ENCODE data around the gene NR3C1.

NR3C1 gene

DNA sequence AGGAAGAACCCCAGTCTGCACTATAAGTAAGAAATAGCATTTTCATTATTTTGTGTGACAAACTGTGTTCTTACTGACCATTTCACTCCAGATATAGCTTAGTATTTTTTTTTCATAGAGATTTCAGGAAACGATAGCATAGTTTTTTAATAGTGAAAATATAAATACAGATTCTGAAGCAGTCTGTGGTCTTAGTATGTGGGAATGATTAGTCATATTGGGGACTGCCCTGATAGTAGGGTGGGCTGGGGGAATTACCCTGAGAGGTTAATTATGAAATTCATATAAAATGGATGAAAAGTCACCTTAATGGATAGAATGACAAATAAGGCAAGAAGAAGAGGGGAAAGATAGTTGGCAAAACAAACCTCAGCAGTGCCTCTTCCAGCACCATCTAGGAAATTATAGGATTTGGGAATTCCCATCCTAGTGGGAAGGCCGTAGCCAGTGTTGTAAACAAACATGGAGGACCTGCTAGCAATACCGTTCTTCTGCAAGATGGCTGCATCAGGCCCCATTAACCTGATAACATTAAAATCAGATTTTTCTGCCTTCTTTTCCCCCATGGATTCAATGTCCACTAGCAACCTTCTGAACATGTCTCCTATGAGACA, 23.7 kb upstream of the NR3C1 start:
- ATAC-seq = no peak
- TF ChIP-seq RARB (CRISPR knock-in tag; IDR thresholded peaks at IDR 0.05) (no peak), ISL1 (CRISPR knock-in tag; IDR thresholded peaks at IDR 0.05) (no peak), ZFP30 (CRISPR knock-in tag; IDR thresholded peaks at IDR 0.05) (no peak), ESRRG (CRISPR knock-in tag; IDR thresholded peaks at IDR 0.05) (no peak), SNAI2 (CRISPR knock-in tag; IDR thresholded peaks at IDR 0.05) (no peak), ZNF8 (CRISPR knock-in tag; IDR thresholded peaks at IDR 0.05) (no peak), PPARA (CRISPR knock-in tag; IDR thresholded peaks at IDR 0.05; ENCODE audit: borderline replicate concordance) (no peak)
- TF ChIP-seq, protein P1, sequence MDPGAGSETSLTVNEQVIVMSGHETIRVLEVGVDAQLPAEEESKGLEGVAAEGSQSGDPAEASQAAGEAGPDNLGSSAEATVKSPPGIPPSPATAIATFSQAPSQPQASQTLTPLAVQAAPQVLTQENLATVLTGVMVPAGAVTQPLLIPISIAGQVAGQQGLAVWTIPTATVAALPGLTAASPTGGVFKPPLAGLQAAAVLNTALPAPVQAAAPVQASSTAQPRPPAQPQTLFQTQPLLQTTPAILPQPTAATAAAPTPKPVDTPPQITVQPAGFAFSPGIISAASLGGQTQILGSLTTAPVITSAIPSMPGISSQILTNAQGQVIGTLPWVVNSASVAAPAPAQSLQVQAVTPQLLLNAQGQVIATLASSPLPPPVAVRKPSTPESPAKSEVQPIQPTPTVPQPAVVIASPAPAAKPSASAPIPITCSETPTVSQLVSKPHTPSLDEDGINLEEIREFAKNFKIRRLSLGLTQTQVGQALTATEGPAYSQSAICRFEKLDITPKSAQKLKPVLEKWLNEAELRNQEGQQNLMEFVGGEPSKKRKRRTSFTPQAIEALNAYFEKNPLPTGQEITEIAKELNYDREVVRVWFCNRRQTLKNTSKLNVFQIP (CRISPR knock-in tag; IDR thresholded peaks at IDR 0.05; ENCODE audit: borderline replicate concordance, low read depth) = no peak
- TF ChIP-seq, protein P2, sequence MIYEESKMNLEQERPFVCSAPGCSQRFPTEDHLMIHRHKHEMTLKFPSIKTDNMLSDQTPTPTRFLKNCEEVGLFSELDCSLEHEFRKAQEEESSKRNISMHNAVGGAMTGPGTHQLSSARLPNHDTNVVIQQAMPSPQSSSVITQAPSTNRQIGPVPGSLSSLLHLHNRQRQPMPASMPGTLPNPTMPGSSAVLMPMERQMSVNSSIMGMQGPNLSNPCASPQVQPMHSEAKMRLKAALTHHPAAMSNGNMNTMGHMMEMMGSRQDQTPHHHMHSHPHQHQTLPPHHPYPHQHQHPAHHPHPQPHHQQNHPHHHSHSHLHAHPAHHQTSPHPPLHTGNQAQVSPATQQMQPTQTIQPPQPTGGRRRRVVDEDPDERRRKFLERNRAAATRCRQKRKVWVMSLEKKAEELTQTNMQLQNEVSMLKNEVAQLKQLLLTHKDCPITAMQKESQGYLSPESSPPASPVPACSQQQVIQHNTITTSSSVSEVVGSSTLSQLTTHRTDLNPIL (CRISPR knock-in tag; IDR thresholded peaks at IDR 0.05; ENCODE audit: low read depth) = no peak

DNA sequence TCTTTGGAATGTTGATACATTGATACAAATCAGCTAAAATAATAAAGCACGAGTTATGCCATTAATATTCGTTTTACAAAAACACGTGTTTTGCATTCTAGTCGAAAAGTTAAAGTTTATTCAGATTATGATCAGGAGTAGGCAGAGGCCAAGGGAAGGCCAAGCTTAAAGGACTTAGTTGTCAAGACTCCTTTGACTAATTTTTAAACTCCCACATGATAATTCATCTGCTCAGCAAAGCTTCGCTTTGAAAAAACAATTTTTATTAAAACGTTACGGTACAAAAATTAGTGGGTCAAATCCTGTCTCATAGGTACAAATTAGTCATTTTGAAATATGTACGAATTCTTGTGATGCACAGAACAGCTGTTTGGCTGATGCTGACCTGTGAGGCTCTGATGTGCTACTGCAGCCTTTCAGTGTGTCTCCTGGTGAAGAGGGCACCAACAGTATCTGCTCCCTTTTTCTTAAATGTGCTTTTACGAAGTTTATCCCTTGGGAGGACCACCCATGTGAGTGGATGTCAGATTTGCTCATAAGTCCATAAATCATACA, 23.0 kb upstream of the NR3C1 start:
- TF ChIP-seq TCF4 (CRISPR knock-in tag; IDR thresholded peaks at IDR 0.05; ENCODE audit: borderline replicate concordance) (no peak), ZNF70 (CRISPR knock-in tag; IDR thresholded peaks at IDR 0.05) (no peak), TOX (CRISPR knock-in tag; IDR thresholded peaks at IDR 0.05; ENCODE audit: borderline replicate concordance) (no peak), ARNTL (CRISPR knock-in tag; IDR thresholded peaks at IDR 0.05; ENCODE audit: borderline replicate concordance, low read depth) (no peak), SNAI2 (CRISPR knock-in tag; IDR thresholded peaks at IDR 0.05) (no peak), CSDC2 (CRISPR knock-in tag; IDR thresholded peaks at IDR 0.05) (no peak), BACH2 (CRISPR knock-in tag; IDR thresholded peaks at IDR 0.05; ENCODE audit: borderline replicate concordance) (no peak), ZFP30 (CRISPR knock-in tag; IDR thresholded peaks at IDR 0.05) (no peak), ZNF8 (CRISPR knock-in tag; IDR thresholded peaks at IDR 0.05) (no peak), ISL1 (CRISPR knock-in tag; IDR thresholded peaks at IDR 0.05) (no peak), ZNF565 (CRISPR knock-in tag; conservative IDR thresholded peaks at IDR 0.05; ENCODE audit: low read depth) (no peak), OSR1 (CRISPR knock-in tag; IDR thresholded peaks at IDR 0.05) (no peak), ESRRG (CRISPR knock-in tag; IDR thresholded peaks at IDR 0.05) (no peak)
- TF ChIP-seq, protein P3, sequence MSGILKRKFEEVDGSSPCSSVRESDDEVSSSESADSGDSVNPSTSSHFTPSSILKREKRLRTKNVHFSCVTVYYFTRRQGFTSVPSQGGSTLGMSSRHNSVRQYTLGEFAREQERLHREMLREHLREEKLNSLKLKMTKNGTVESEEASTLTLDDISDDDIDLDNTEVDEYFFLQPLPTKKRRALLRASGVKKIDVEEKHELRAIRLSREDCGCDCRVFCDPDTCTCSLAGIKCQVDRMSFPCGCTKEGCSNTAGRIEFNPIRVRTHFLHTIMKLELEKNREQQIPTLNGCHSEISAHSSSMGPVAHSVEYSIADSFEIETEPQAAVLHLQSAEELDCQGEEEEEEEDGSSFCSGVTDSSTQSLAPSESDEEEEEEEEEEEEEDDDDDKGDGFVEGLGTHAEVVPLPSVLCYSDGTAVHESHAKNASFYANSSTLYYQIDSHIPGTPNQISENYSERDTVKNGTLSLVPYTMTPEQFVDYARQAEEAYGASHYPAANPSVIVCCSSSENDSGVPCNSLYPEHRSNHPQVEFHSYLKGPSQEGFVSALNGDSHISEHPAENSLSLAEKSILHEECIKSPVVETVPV (CRISPR knock-in tag; IDR thresholded peaks at IDR 0.05) = no peak
- TF ChIP-seq, protein P1 (CRISPR knock-in tag; IDR thresholded peaks at IDR 0.05; ENCODE audit: borderline replicate concordance, low read depth) = no peak
- ATAC-seq = no peak

DNA sequence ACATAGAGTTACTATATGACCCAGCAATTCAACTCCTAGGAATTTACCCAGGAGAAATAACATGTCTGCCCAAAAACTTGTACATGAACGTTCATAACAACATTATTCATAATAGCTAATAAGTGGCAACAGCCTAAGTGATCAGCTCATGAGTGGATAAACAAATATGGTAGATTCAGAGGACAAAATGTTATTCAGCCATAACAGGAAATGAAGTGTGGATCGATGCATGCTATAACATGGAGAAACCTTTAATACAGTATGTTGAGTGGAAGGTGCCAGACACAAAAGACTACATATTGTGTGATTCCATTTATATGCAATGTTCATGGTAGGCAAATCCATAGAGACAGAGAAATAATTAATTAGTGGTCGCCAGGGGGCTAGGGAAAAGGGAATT, 22.3 kb upstream of the NR3C1 start:
- ATAC-seq = no peak
- no peak for TF ChIP-seq ZFP3 (CRISPR knock-in tag; IDR thresholded peaks at IDR 0.05)

DNA sequence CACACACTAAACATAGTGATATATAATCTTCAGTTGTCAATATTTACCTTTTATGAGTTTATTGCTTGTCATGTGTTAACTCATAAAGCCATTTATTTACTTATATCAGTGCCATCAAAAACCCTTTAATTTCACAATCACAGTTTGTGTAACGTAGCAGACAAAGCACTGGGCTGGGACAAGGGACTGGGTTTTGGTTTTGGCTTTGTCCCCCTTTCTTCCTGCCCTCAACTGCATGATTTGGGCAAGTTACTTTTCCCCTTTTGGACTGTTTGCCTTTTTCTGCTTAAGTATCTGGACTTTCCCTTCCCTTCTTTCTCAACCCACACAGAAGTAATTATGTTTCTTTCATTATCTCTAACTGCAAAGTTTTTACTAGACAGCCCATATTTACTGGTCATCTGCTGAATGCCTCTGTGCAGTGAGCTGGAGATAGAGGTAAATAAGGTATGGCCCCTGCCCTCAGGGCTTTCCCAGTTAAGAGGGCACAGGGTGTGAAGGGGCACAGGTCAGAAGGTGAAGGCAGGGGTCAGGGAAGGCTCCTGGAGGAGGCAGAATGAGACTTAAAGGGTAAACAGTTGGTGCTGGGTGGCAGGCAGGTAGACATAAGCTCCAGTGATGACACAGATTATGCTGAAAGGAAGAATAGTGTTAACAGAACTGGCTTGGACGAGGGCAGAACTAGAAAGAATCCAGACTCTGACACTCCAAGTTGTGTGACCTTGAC, 14.8 kb upstream of the NR3C1 start:
- TF ChIP-seq, protein P1 (CRISPR knock-in tag; IDR thresholded peaks at IDR 0.05; ENCODE audit: borderline replicate concordance, low read depth) = no peak
- TF ChIP-seq, protein P2 (CRISPR knock-in tag; IDR thresholded peaks at IDR 0.05; ENCODE audit: low read depth) = no peak
- TF ChIP-seq ISL1 (CRISPR knock-in tag; IDR thresholded peaks at IDR 0.05) (no peak), ZFP3 (CRISPR knock-in tag; IDR thresholded peaks at IDR 0.05) (no peak), OSR1 (CRISPR knock-in tag; IDR thresholded peaks at IDR 0.05) (no peak), ZC3H10 (CRISPR knock-in tag; IDR thresholded peaks at IDR 0.05) (no peak), CSDC2 (CRISPR knock-in tag; IDR thresholded peaks at IDR 0.05) (no peak), RARB (CRISPR knock-in tag; IDR thresholded peaks at IDR 0.05) (no peak), PPARA (CRISPR knock-in tag; IDR thresholded peaks at IDR 0.05; ENCODE audit: borderline replicate concordance) (no peak)
- TF ChIP-seq, protein P4, sequence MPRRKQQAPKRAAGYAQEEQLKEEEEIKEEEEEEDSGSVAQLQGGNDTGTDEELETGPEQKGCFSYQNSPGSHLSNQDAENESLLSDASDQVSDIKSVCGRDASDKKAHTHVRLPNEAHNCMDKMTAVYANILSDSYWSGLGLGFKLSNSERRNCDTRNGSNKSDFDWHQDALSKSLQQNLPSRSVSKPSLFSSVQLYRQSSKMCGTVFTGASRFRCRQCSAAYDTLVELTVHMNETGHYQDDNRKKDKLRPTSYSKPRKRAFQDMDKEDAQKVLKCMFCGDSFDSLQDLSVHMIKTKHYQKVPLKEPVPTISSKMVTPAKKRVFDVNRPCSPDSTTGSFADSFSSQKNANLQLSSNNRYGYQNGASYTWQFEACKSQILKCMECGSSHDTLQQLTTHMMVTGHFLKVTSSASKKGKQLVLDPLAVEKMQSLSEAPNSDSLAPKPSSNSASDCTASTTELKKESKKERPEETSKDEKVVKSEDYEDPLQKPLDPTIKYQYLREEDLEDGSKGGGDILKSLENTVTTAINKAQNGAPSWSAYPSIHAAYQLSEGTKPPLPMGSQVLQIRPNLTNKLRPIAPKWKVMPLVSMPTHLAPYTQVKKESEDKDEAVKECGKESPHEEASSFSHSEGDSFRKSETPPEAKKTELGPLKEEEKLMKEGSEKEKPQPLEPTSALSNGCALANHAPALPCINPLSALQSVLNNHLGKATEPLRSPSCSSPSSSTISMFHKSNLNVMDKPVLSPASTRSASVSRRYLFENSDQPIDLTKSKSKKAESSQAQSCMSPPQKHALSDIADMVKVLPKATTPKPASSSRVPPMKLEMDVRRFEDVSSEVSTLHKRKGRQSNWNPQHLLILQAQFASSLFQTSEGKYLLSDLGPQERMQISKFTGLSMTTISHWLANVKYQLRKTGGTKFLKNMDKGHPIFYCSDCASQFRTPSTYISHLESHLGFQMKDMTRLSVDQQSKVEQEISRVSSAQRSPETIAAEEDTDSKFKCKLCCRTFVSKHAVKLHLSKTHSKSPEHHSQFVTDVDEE (CRISPR knock-in tag; IDR thresholded peaks at IDR 0.05) = no peak
- no peak for ATAC-seq

All from SK-N-SH treated with all-trans-retinoic acid at 6 μM for 48 hours (cell line).